ENCODE results near the gene FRMPD4. TPM values are rescaled to one million over a fixed set of nuclear protein-coding genes. Genes with fewer than 3 reads are reported as not detected.

FRMPD4 gene
- total RNA-seq, 1 experiment from 2014 or later: not detected

DNA sequence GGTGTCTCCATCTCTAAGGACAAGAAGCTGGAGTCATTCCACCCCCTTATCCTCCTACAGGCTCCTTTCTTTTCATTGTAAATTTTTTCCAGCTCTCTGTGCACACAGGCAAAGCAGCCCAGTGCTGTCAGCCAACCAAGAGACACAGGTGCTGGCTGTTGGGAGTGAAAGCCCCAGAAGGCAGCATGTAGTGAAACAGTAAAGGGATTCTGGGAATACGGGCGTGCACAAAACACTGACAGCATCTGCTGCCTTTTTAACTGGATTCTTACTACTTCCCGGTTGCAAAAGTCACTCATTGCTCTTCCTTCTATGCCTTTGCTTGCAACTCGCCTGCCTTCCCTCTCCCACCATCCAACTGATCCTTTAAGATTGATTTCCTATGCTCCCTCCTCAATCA lies 444.4 kb downstream of the FRMPD4 start:
- Histone ChIP-seq H3K27me3 (replicated peaks; ENCODE audit: control insufficient read depth, insufficient read depth, low read length) (no peaks in the 10 kb centered on the region), H3K4me3 (ENCODE audit: low read depth, low read length) (no peak overlapping the region), H3K36me3 (ENCODE audit: control insufficient read depth, insufficient read depth, low read length) (no peaks in the 10 kb centered on the region), H3K9me3 (no peaks in the 10 kb centered on the region), H3K4me1 (no peaks in the 10 kb centered on the region)
- DNase-seq: no peak
- Mint-ChIP-seq H3K36me3 (ENCODE audit: insufficient read depth, unreplicated experiment) (no peaks in the 10 kb centered on the region), H3K4me3 (ENCODE audit: unreplicated experiment) (no peak overlapping the region), H3K9me3 (ENCODE audit: unreplicated experiment) (no peaks in the 10 kb centered on the region), H3K4me1 (ENCODE audit: low read depth, unreplicated experiment) (no peaks in the 10 kb centered on the region), H3K27me3 (ENCODE audit: insufficient read depth, unreplicated experiment) (peaks cover 6% of the 10 kb centered on the region), H3K27ac (ENCODE audit: unreplicated experiment) (no peak overlapping the region)
- POLR2A ChIA-PET: no interaction called here
- BruUV-seq (replicated peaks): no TSS peak
- no peak for TF ChIP-seq CTCF (IDR thresholded peaks at IDR 0.05; ENCODE audit: insufficient read depth in 1 of 2, low read depth in 1 of 2, low read length in 1 of 2, severe bottlenecking in 1 of 2, unreplicated experiment in 1 of 2)
- CTCF ChIA-PET: no interaction called here
- intact Hi-C loops (cut with micrococcal nuclease; ENCODE audit: unreplicated experiment): no loop called here

DNA sequence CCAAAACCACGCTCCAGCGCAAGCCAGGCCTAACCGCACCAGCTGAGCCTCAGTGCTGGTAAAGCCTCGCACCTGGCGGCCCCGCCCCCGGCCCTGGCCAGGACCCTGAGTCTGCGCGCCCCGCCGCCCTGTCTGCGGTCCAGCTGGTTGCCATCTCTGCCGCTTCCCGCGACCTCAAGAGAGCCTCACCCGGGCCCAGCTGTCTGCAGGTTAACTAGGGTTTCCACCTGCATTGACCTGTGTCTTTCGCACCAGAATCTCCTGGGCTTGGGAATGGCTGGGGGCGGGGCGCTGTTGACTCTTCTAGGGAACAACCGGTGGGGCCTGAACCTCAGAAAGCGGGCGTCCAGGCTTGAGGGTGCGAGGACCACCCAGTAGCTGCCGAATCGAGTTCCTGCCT lies 445.3 kb downstream of the FRMPD4 start:
- BruUV-seq (replicated peaks): no TSS peak
- H3K27me3 Mint-ChIP-seq (ENCODE audit: insufficient read depth, unreplicated experiment): peaks cover 6% of the 10 kb centered on the region
- no peaks in the 10 kb centered on the region for H3K9me3 Mint-ChIP-seq (ENCODE audit: unreplicated experiment)
- Histone ChIP-seq H3K4me3 (ENCODE audit: low read depth, low read length) (no peak overlapping the region), H3K27me3 (replicated peaks; ENCODE audit: control insufficient read depth, insufficient read depth, low read length) (no peaks in the 10 kb centered on the region), H3K36me3 (ENCODE audit: control insufficient read depth, insufficient read depth, low read length) (no peaks in the 10 kb centered on the region), H3K9me3 (no peaks in the 10 kb centered on the region), H3K4me1 (no peaks in the 10 kb centered on the region)
- DNase-seq: no peak
- no peaks in the 10 kb centered on the region for H3K36me3 Mint-ChIP-seq (ENCODE audit: insufficient read depth, unreplicated experiment)
- H3K27ac Mint-ChIP-seq (ENCODE audit: unreplicated experiment): no peak overlapping the region
- H3K4me1 Mint-ChIP-seq (ENCODE audit: low read depth, unreplicated experiment): no peaks in the 10 kb centered on the region
- no peak for TF ChIP-seq CTCF (IDR thresholded peaks at IDR 0.05; ENCODE audit: insufficient read depth in 1 of 2, low read depth in 1 of 2, low read length in 1 of 2, severe bottlenecking in 1 of 2, unreplicated experiment in 1 of 2)
- intact Hi-C loops (cut with micrococcal nuclease; ENCODE audit: unreplicated experiment): no loop called here
- CTCF ChIA-PET: no interaction called here
- POLR2A ChIA-PET: no interaction called here
- no peak overlapping the region for H3K4me3 Mint-ChIP-seq (ENCODE audit: unreplicated experiment)

DNA sequence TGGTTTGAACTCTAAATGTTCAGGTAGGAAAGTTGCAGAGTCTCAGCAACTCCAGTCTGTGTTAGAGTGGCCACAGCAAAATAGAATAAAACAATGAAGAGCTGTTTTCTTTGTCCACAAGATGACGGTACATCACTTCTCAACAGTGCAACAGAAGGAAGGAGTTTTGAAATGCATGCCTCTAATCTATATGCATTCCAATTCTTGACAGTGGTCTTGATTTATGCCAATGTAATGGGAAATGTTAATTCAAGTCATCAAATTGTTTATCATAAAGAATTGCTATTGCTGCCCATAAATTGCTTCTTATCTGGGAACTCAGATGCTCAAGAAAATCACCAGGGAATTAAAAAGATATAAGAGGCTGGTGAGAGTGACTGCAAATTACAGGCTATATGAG lies 457.4 kb downstream of the FRMPD4 start:
- ChIA-PET CTCF (no interaction called here), POLR2A (no interaction called here)
- no peaks in the 10 kb centered on the region for H3K36me3 Mint-ChIP-seq (ENCODE audit: insufficient read depth, unreplicated experiment)
- H3K27ac Mint-ChIP-seq (ENCODE audit: unreplicated experiment): no peak overlapping the region
- Histone ChIP-seq H3K9me3 (no peaks in the 10 kb centered on the region), H3K4me3 (ENCODE audit: low read depth, low read length) (no peak overlapping the region), H3K4me1 (no peaks in the 10 kb centered on the region), H3K27me3 (replicated peaks; ENCODE audit: control insufficient read depth, insufficient read depth, low read length) (no peaks in the 10 kb centered on the region), H3K36me3 (ENCODE audit: control insufficient read depth, insufficient read depth, low read length) (no peaks in the 10 kb centered on the region)
- intact Hi-C loops (cut with micrococcal nuclease; ENCODE audit: unreplicated experiment): no loop called here
- peaks cover 3% of the 10 kb centered on the region for H3K27me3 Mint-ChIP-seq (ENCODE audit: insufficient read depth, unreplicated experiment)
- no peak overlapping the region for H3K4me3 Mint-ChIP-seq (ENCODE audit: unreplicated experiment)
- H3K4me1 Mint-ChIP-seq (ENCODE audit: low read depth, unreplicated experiment): no peaks in the 10 kb centered on the region
- no TSS peak for BruUV-seq (replicated peaks)
- DNase-seq: no peak
- TF ChIP-seq CTCF (IDR thresholded peaks at IDR 0.05; ENCODE audit: insufficient read depth in 1 of 2, low read depth in 1 of 2, low read length in 1 of 2, severe bottlenecking in 1 of 2, unreplicated experiment in 1 of 2): no peak
- no peaks in the 10 kb centered on the region for H3K9me3 Mint-ChIP-seq (ENCODE audit: unreplicated experiment)
